Spinal cord (tissue), 10 donors: Measurements from ENCODE around the gene CTTN. TPM values are rescaled to one million over a fixed set of nuclear protein-coding genes. Genes with fewer than 3 reads are reported as not detected.

Source experiments
- DNase-seq, 6 donors: peaks; one replicate each; pipeline versions ENCODE4 v3.0.0 to v3.0.0-alpha.2; 2013 to 2015; ENCODE audit warnings: low spot score in 6 of 6, low read depth in 4 of 6
- H3K27ac ChIP-seq: one replicate; pipeline ENCODE4 v1.5.1; 2013; ENCODE audit warnings: low read depth, low read length, control low read depth
- H3K27me3 ChIP-seq: one replicate; pipeline ENCODE4 v1.6.1; 2013; ENCODE audit warnings: low read length; ENCODE audit not compliant: control insufficient read depth, insufficient read depth
- H3K36me3 ChIP-seq: one replicate; pipeline ENCODE4 v1.6.1; 2013; ENCODE audit warnings: low read length; ENCODE audit not compliant: control insufficient read depth, insufficient read depth
- H3K4me1 ChIP-seq: one replicate; pipeline ENCODE4 v1.6.1; 2013; ENCODE audit warnings: low read length; ENCODE audit not compliant: control insufficient read depth, insufficient read depth
- H3K4me3 ChIP-seq: one replicate; pipeline ENCODE4 v1.5.1; 2013; ENCODE audit warnings: low read depth, low read length, control low read depth
- H3K9me3 ChIP-seq: one replicate; pipeline ENCODE4 v1.6.1; 2013; ENCODE audit warnings: low read length; ENCODE audit not compliant: control insufficient read depth, insufficient read depth
- WGBS: methylation state at CpG from one replicate; pipeline ENCODE4 v1.1.5; 2013; ENCODE audit warnings: missing lambda C conversion rate; ENCODE audit not compliant: insufficient coverage; 5-methylcytosine and 5-hydroxymethylcytosine counted together
- polyA plus RNA-seq, 2 donors: library from polyadenylated mRNA; unstranded; fragments of 120-200 nt; gene quantifications; one replicate each; pipeline ENCODE4 v1.2.1, GENCODE V29; 2013; ENCODE audit not compliant: insufficient read length in 2 of 2
- total RNA-seq, 2 donors: library from RNA; depleted of rRNA in 1 of 2; stranded (reverse); fragments of 120-200 nt in 1 of 2; fragments of >200 nt in 1 of 2; gene quantifications; one replicate each; pipeline versions ENCODE4 v1.2.3 to v1.2.4, GENCODE V29; 2013 to 2014
- donor health status: healthy.

CTTN gene
- total and polyA plus RNA-seq, 4 donors = 103 to 215 (median 144) TPM

GRCh38 chr11:70423523-70424505 is 25.5 kb downstream of the CTTN start:
- Histone ChIP-seq H3K36me3 (peaks cover 87% of the 10 kb centered on the region), H3K4me1 (peaks cover 11% of the 10 kb centered on the region), H3K9me3 (no peaks in the 10 kb centered on the region), H3K27ac (no peak overlapping the region), H3K27me3 (no peaks in the 10 kb centered on the region), H3K4me3 (no peak overlapping the region)
- WGBS = 94% methylated on average over 33 of the region's 34 CpGs
- DNase-seq = no peak

- Histone ChIP-seq H3K27ac (no peak overlapping the region), H3K36me3 (peaks cover 89% of the 10 kb centered on the region)
- 92% methylated on average over 14 of the region's 14 CpGs for WGBS
Measured at GRCh38 chr11:70424765-70425344, 26.5 kb downstream of the CTTN start.

GRCh38 chr11:70427436-70427835 is 29.1 kb downstream of the CTTN start:
- WGBS = 88% methylated on average over 10 of the region's 11 CpGs
- no peak for DNase-seq
- Histone ChIP-seq H3K4me3 (no peak overlapping the region), H3K36me3 (peaks cover 89% of the 10 kb centered on the region), H3K9me3 (no peaks in the 10 kb centered on the region), H3K4me1 (no peaks in the 10 kb centered on the region), H3K27me3 (no peaks in the 10 kb centered on the region), H3K27ac (no peak overlapping the region)

More at GRCh38 chr11:70424765-70425344, 26.5 kb downstream of the CTTN start:
- Histone ChIP-seq H3K4me1 (peaks cover 11% of the 10 kb centered on the region), H3K27me3 (no peaks in the 10 kb centered on the region), H3K4me3 (no peak overlapping the region), H3K9me3 (no peaks in the 10 kb centered on the region)
- DNase-seq = peak in 1 of 6 donors; percentile 11

- Histone ChIP-seq H3K4me1 (no peaks in the 10 kb centered on the region), H3K36me3 (peaks cover 89% of the 10 kb centered on the region), H3K4me3 (no peak overlapping the region), H3K27ac (no peak overlapping the region), H3K9me3 (no peaks in the 10 kb centered on the region), H3K27me3 (no peaks in the 10 kb centered on the region)
- no peak for DNase-seq
- WGBS = 96% methylated on average over 14 of the region's 18 CpGs
Measured at GRCh38 chr11:70428701-70429427, 30.5 kb downstream of the CTTN start.

- peaks cover 89% of the 10 kb centered on the region for H3K36me3 ChIP-seq
- 99% methylated on average over 7 of the region's 8 CpGs for WGBS
- no peaks in the 10 kb centered on the region for H3K9me3 ChIP-seq
- H3K27me3 ChIP-seq = no peaks in the 10 kb centered on the region
- H3K4me1 ChIP-seq = no peaks in the 10 kb centered on the region
- H3K27ac ChIP-seq = no peak overlapping the region
- no peak overlapping the region for H3K4me3 ChIP-seq
- no peak for DNase-seq
Measured at GRCh38 chr11:70429428-70429705, 31.0 kb downstream of the CTTN start.

- Histone ChIP-seq H3K4me3 (no peak overlapping the region), H3K4me1 (no peaks in the 10 kb centered on the region), H3K27ac (no peak overlapping the region), H3K27me3 (no peaks in the 10 kb centered on the region), H3K9me3 (no peaks in the 10 kb centered on the region), H3K36me3 (peaks cover 89% of the 10 kb centered on the region)
- WGBS = 91% methylated on average over 9 of the region's 11 CpGs
- DNase-seq = no peak
Measured at GRCh38 chr11:70429724-70430521, 31.6 kb downstream of the CTTN start.

- 94% methylated on average over 25 of the region's 25 CpGs for WGBS
Measured at GRCh38 chr11:70430671-70431574, 32.6 kb downstream of the CTTN start.

GRCh38 chr11:70431611-70432010 is 33.3 kb downstream of the CTTN start:
- Histone ChIP-seq H3K27ac (no peak overlapping the region), H3K4me1 (no peaks in the 10 kb centered on the region), H3K9me3 (no peaks in the 10 kb centered on the region), H3K36me3 (peaks cover 90% of the 10 kb centered on the region), H3K4me3 (no peak overlapping the region), H3K27me3 (no peaks in the 10 kb centered on the region)
- 95% methylated on average over 11 of the region's 12 CpGs for WGBS
- no peak for DNase-seq

More at GRCh38 chr11:70430671-70431574, 32.6 kb downstream of the CTTN start:
- H3K27me3 ChIP-seq = no peaks in the 10 kb centered on the region
- H3K36me3 ChIP-seq = peaks cover 89% of the 10 kb centered on the region
- H3K4me3 ChIP-seq = no peak overlapping the region
- DNase-seq = no peak
- H3K9me3 ChIP-seq = no peaks in the 10 kb centered on the region
- H3K27ac ChIP-seq = no peak overlapping the region
- no peaks in the 10 kb centered on the region for H3K4me1 ChIP-seq
